MM.1S (cell line): ENCODE results near the gene MATK.

ENCODE experiments used
- DNase-seq: peaks from one replicate; pipeline ENCODE4 v3.0.0-alpha.2; 2015
- H2AFZ ChIP-seq: fragments of 300-600 bp; sonication (generic); 2 replicates; pipeline ENCODE4 v1.6.0; 2016; ENCODE audit warnings: antibody characterized with exemption, low read length
- H3F3A ChIP-seq: fragments of 300-600 bp; sonication (generic); 2 replicates; pipeline ENCODE4 v1.6.1; 2016; ENCODE audit warnings: mild to moderate bottlenecking, antibody characterized with exemption, low read length, moderate library complexity, mixed read lengths; ENCODE audit not compliant: insufficient read depth
- H3K27ac ChIP-seq: fragments of 300-600 bp; sonication (generic); 2 replicates; pipeline ENCODE4 v1.5.1; 2016; ENCODE audit warnings: mild to moderate bottlenecking, low read length
- H3K27me3 ChIP-seq: fragments of 300-600 bp; sonication (generic); replicated peaks from 2 replicates; pipeline ENCODE4 v1.6.0; 2016; ENCODE audit warnings: low read length; ENCODE audit not compliant: insufficient read depth
- H3K36me3 ChIP-seq: fragments of 300-600 bp; sonication (generic); replicated peaks from 2 replicates; pipeline ENCODE4 v1.6.1; 2016; ENCODE audit warnings: mild to moderate bottlenecking, low read length, mixed read lengths; ENCODE audit not compliant: insufficient read depth
- H3K4me1 ChIP-seq: fragments of 300-600 bp; sonication (generic); 2 replicates; pipeline ENCODE4 v1.6.1; 2016; ENCODE audit warnings: low read length, mixed read lengths
- H3K4me2 ChIP-seq: fragments of 300-600 bp; sonication (generic); 2 replicates; pipeline ENCODE4 v1.6.0; 2016; ENCODE audit warnings: low read depth, low read length
- H3K4me3 ChIP-seq: fragments of 300-600 bp; sonication (generic); 2 replicates; pipeline ENCODE4 v1.5.1; 2016; ENCODE audit warnings: low read length, mixed read lengths
- H3K79me2 ChIP-seq: fragments of 300-600 bp; sonication (generic); 2 replicates; pipeline ENCODE4 v1.6.1; 2016; ENCODE audit warnings: mixed run types, low read length, mixed read lengths
- H3K9ac ChIP-seq: fragments of 300-600 bp; sonication (generic); 2 replicates; pipeline ENCODE4 v1.6.1; 2016; ENCODE audit warnings: low read length, mixed read lengths
- H3K9me2 ChIP-seq: fragments of 300-600 bp; sonication (generic); replicated peaks from 2 replicates; pipeline ENCODE4 v1.6.1; 2016; ENCODE audit warnings: mild to moderate bottlenecking, low read length, mixed read lengths; ENCODE audit not compliant: insufficient read depth
- H3K9me3 ChIP-seq: fragments of 300-600 bp; sonication (generic); replicated peaks from 2 replicates; pipeline ENCODE4 v1.6.1; 2016; ENCODE audit warnings: mild to moderate bottlenecking, low read length, mixed read lengths; ENCODE audit not compliant: insufficient read depth
- H4K20me1 ChIP-seq: fragments of 300-600 bp; sonication (generic); 2 replicates; pipeline ENCODE4 v1.6.1; 2016; ENCODE audit warnings: mild to moderate bottlenecking, low read length, moderate library complexity, mixed read lengths; ENCODE audit not compliant: insufficient read depth
- CTCF ChIP-seq: fragments of 300-600 bp; sonication (generic); IDR thresholded peaks from 2 replicates; pipeline ENCODE4 v1.5.1; 2016; ENCODE audit warnings: antibody characterized with exemption, low read length, mixed read lengths
- EZH2 ChIP-seq: fragments of 300-600 bp; sonication (generic); optimal IDR thresholded peaks from 2 replicates; pipeline ENCODE3; 2017; ENCODE audit warnings: low read depth, mild to moderate bottlenecking, antibody characterized with exemption, low read length, mixed read lengths
- EZH2phosphoT487 ChIP-seq: fragments of 300-600 bp; sonication (generic); IDR thresholded peaks from 2 replicates; pipeline ENCODE4 v1.6.1; 2018; ENCODE audit warnings: antibody characterized with exemption, low read length

Gene MATK

GRCh38 chr19:3821857-3822364 is 35.7 kb upstream of the MATK start:
- Histone ChIP-seq H3F3A (no peaks in the 10 kb centered on the region), H3K79me2 (no peaks in the 10 kb centered on the region), H4K20me1 (no peaks in the 10 kb centered on the region), H3K4me3 (no peak overlapping the region), H3K27ac (no peak overlapping the region), H3K9me2 (no peaks in the 10 kb centered on the region), H3K4me1 (no peaks in the 10 kb centered on the region), H3K4me2 (no peak overlapping the region), H3K27me3 (peaks cover 94% of the 10 kb centered on the region), H3K36me3 (no peaks in the 10 kb centered on the region), H3K9ac (no peak overlapping the region), H2AFZ (no peak overlapping the region), H3K9me3 (no peaks in the 10 kb centered on the region)
- TF ChIP-seq CTCF (peak; percentile 99), EZH2 (no peak), EZH2phosphoT487 (no peak)
- peak; percentile 66 for DNase-seq

GRCh38 chr19:3821156-3821555 is 35.0 kb upstream of the MATK start:
- TF ChIP-seq CTCF (no peak), EZH2 (no peak), EZH2phosphoT487 (no peak)

GRCh38 chr19:3819989-3820388 is 33.8 kb upstream of the MATK start:
- Histone ChIP-seq H4K20me1 (no peaks in the 10 kb centered on the region), H3K9me2 (no peaks in the 10 kb centered on the region)
- DNase-seq, result no peak

More at GRCh38 chr19:3821156-3821555, 35.0 kb upstream of the MATK start:
- Histone ChIP-seq H3K79me2 (no peaks in the 10 kb centered on the region), H3F3A (no peaks in the 10 kb centered on the region), H3K27ac (no peak overlapping the region), H3K9ac (no peak overlapping the region), H2AFZ (no peak overlapping the region), H3K36me3 (no peaks in the 10 kb centered on the region), H3K9me2 (no peaks in the 10 kb centered on the region), H3K27me3 (peaks cover 94% of the 10 kb centered on the region), H4K20me1 (no peaks in the 10 kb centered on the region), H3K4me1 (no peaks in the 10 kb centered on the region), H3K4me3 (no peak overlapping the region), H3K9me3 (no peaks in the 10 kb centered on the region), H3K4me2 (no peak overlapping the region)
- DNase-seq, result no peak

More at GRCh38 chr19:3819989-3820388, 33.8 kb upstream of the MATK start:
- no peaks in the 10 kb centered on the region for H3K4me1 ChIP-seq
- H3K4me3 ChIP-seq, result no peak overlapping the region
- H3K4me2 ChIP-seq, result no peak overlapping the region
- H3F3A ChIP-seq, result no peaks in the 10 kb centered on the region
- H3K27ac ChIP-seq, result no peak overlapping the region
- no peak for TF ChIP-seq EZH2phosphoT487
- no peak for TF ChIP-seq CTCF
- TF ChIP-seq EZH2, result no peak
- no peak overlapping the region for H3K9ac ChIP-seq
- H3K36me3 ChIP-seq, result no peaks in the 10 kb centered on the region
- H3K9me3 ChIP-seq, result no peaks in the 10 kb centered on the region
- no peak overlapping the region for H2AFZ ChIP-seq
- H3K27me3 ChIP-seq, result peaks cover 93% of the 10 kb centered on the region
- no peaks in the 10 kb centered on the region for H3K79me2 ChIP-seq
